Tibial nerve (tissue), 4 donors: ENCODE results near the gene FRMD4A.

Experiments
- EP300 ChIP-seq, 2 donors: sonication (generic); formaldehyde crosslinking; IDR thresholded peaks; one replicate each; pipeline ENCODE4 v1.6.1; 2017; ENCODE audit warnings: antibody characterized with exemption in 2 of 2, mild to moderate bottlenecking in 1 of 2
- POLR2A ChIP-seq, 2 donors: fragments of 450-650 bp; IDR thresholded peaks; one replicate each; pipeline ENCODE4 v1.6.1; 2017; ENCODE audit warnings: antibody characterized with exemption in 2 of 2, mild to moderate bottlenecking in 2 of 2, moderate library complexity in 2 of 2
- TF ChIP-seq, protein P1 (sequence below), 5 experiments: fragments of 200-600 bp in 3 of 5; fragments of 450-650 bp in 2 of 5; sonication (generic) in 3 of 5; IDR thresholded peaks; one replicate each; pipeline ENCODE4 v1.5.1; 2016 to 2019; ENCODE audit warnings: antibody characterized with exemption in 5 of 5, mild to moderate bottlenecking in 3 of 5, moderate library complexity in 2 of 5

DNA sequence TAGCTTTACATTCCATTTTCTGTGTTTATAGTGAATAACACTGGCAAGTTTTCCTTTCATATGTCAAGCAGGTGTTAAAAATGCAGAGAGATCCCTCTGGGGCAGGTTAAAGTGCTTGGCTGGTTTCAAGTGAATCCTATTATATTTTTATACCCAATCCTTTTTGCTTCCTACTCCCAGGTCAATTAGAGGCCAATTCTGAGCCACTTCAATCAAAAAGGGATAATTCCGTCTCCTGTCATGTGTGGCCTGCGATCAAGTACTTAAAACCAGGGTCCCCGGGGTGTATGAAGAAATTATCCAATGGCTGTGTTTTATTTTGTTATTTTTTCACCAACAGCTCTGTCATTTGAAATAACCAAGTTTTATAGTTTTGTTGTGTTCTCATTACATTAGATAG is 430.8 kb downstream of the FRMD4A start:
- TF ChIP-seq, protein P1, sequence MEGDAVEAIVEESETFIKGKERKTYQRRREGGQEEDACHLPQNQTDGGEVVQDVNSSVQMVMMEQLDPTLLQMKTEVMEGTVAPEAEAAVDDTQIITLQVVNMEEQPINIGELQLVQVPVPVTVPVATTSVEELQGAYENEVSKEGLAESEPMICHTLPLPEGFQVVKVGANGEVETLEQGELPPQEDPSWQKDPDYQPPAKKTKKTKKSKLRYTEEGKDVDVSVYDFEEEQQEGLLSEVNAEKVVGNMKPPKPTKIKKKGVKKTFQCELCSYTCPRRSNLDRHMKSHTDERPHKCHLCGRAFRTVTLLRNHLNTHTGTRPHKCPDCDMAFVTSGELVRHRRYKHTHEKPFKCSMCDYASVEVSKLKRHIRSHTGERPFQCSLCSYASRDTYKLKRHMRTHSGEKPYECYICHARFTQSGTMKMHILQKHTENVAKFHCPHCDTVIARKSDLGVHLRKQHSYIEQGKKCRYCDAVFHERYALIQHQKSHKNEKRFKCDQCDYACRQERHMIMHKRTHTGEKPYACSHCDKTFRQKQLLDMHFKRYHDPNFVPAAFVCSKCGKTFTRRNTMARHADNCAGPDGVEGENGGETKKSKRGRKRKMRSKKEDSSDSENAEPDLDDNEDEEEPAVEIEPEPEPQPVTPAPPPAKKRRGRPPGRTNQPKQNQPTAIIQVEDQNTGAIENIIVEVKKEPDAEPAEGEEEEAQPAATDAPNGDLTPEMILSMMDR (IDR thresholded peaks at IDR 0.05), result no peak
- TF ChIP-seq POLR2A (IDR thresholded peaks at IDR 0.05), result no peak
- TF ChIP-seq EP300 (IDR thresholded peaks at IDR 0.05), result no peak
